GM19239 (cell line): ENCODE measurements around the gene VWF.

ENCODE experiments used
- DNase-seq: peaks from one replicate; pipeline ENCODE4 v3.0.0; 2011; ENCODE audit warnings: low spot score; ENCODE audit not compliant: insufficient read length
- FAIRE-seq: peaks from 2 replicates; lab custom pipeline; 2011; peaks lifted over from hg19 to GRCh38; lab: Jason Lieb, UNC

VWF gene

GRCh38 chr12:6082613-6083012, 41.9 kb downstream of the VWF start:
- FAIRE-seq = no peak
- DNase-seq = no peak

GRCh38 chr12:6080149-6081045, 44.1 kb downstream of the VWF start:
- DNase-seq = no peak
- no peak for FAIRE-seq

GRCh38 chr12:6078398-6079096, 45.9 kb downstream of the VWF start:
- no peak for FAIRE-seq
- no peak for DNase-seq

- FAIRE-seq (no peak), DNase-seq (no peak)
Observed at GRCh38 chr12:6077692-6078083, 46.8 kb downstream of the VWF start.

- no peak for DNase-seq
- FAIRE-seq = no peak
Observed at GRCh38 chr12:6076776-6077691, 47.4 kb downstream of the VWF start.

GRCh38 chr12:6076346-6076745, 48.1 kb downstream of the VWF start:
- FAIRE-seq (no peak), DNase-seq (no peak)

- DNase-seq (no peak), FAIRE-seq (no peak)
Observed at GRCh38 chr12:6074979-6075585, 49.4 kb downstream of the VWF start.

- DNase-seq (no peak), FAIRE-seq (no peak)
Observed at GRCh38 chr12:6074427-6074826, 50.0 kb downstream of the VWF start.

- FAIRE-seq = no peak
- no peak for DNase-seq
Observed at GRCh38 chr12:6073426-6073825, 51.0 kb downstream of the VWF start.

- FAIRE-seq (no peak), DNase-seq (no peak)
Observed at GRCh38 chr12:6072302-6072752, 52.1 kb downstream of the VWF start.

GRCh38 chr12:6071589-6071988, 52.9 kb downstream of the VWF start:
- FAIRE-seq (no peak), DNase-seq (no peak)

GRCh38 chr12:6070472-6071257, 53.8 kb downstream of the VWF start:
- no peak for FAIRE-seq
- DNase-seq = no peak

- no peak for DNase-seq
- no peak for FAIRE-seq
Observed at GRCh38 chr12:6069437-6070093, 54.9 kb downstream of the VWF start.

GRCh38 chr12:6068227-6068626, 56.2 kb downstream of the VWF start:
- DNase-seq = no peak
- FAIRE-seq = no peak

GRCh38 chr12:6067152-6067916, 57.1 kb downstream of the VWF start:
- FAIRE-seq (no peak), DNase-seq (no peak)

GRCh38 chr12:6066651-6067050, 57.8 kb downstream of the VWF start:
- no peak for FAIRE-seq

GRCh38 chr12:6065863-6066199, 58.6 kb downstream of the VWF start:
- FAIRE-seq (no peak), DNase-seq (no peak)

More at GRCh38 chr12:6066651-6067050, 57.8 kb downstream of the VWF start:
- DNase-seq = no peak
